SW480 (cell line): ENCODE data around the gene SAE1.
A peak's percentile ranks its signal among the peaks of the same experiment; 100 is the strongest.

Experiments used
- DNase-seq: peaks from one replicate; pipeline ENCODE4 v3.0.0-alpha.2; 2016; ENCODE audit warnings: low spot score

Gene SAE1

DNA sequence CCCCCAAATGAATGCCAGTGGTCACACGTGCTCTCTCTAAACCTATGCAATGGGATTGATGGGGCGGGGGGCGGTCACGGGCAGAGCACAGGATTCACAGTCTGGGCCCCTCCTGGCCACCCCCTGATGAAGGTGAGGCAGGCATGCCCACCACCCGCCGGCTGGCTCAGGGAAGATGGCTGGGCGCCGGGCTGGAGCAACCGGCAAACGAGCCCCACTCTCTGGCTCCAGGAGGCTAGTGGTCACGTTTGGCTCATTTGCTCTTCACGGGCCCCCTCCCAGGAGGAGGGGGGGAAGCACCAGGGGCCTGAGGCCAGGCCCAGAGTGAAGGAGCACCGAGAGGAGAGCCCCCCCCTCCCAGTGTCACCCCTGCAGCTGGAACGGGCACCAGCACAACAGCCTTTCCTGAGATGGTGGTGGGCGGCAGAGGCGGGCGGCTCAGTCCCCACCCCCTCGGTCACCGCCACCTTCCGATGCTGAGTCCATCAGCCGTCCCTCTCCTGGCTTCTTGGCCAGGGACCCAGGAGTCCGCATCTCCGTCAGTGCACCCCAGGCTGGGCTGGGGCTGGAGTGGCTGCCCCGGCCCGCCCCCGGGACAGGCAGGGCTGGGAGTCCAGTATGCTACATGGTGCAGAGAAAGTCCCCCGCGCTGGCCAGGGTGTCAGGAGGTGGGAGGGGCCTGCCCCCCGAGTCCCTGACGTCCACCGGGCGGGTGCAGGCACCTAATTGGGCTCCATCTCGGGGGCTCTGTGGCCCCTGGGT is 90.6 kb downstream of the SAE1 start:
- DNase-seq, result no peak

DNA sequence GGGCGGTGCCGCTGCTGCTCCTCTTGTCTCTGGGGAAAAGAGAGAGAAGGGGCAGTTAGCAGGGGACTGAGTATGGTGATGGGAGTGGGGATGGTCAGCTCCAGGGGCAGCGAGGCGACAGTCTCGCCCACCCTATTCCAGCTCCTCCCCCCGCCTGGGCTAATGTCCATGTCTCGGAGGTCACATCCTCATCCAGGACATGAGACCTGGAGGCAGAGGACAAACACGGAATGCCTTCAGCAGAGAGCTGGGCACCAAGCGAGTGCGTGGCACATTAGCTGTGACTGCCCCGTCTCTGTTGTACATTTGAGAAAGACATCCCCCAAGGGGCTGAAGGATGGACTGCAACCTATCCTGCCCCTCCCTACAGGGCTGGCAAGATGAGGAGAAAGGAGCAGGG is 91.3 kb downstream of the SAE1 start:
- no peak for DNase-seq

DNA sequence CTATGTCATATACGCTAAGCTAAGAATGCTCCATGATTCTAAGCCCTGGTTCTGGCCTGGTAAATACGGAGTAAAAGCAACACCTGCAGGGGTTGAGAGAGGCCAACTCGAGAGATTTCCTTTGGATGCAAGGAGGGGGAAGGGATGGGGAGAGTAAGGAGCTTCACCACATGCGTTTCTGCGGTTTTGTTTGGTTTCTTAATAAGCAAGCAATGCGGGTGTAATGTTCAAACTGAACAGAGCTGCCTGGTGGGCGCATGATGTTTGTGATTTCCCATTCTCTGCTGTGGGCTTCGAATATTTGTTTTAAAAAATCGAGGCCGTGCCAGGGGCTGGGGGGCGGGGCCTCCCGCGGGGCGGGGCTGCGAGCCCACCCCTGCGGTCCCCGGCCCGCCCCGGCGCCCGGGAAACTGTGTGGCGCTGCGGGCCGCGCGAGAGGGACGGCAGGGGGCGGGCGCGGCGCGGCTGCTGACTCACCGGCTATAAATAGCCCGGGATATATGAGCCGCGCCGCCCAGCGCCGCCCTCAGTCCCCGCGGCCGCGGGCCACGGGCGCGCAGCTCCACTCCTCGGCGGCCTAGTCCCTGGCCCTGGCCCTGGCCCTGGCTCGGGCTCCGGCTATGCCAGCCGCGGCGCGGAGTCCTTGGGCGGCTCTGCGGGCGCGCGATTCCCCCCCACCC is 95.3 kb downstream of the SAE1 start:
- peak; percentile 85 for DNase-seq

DNA sequence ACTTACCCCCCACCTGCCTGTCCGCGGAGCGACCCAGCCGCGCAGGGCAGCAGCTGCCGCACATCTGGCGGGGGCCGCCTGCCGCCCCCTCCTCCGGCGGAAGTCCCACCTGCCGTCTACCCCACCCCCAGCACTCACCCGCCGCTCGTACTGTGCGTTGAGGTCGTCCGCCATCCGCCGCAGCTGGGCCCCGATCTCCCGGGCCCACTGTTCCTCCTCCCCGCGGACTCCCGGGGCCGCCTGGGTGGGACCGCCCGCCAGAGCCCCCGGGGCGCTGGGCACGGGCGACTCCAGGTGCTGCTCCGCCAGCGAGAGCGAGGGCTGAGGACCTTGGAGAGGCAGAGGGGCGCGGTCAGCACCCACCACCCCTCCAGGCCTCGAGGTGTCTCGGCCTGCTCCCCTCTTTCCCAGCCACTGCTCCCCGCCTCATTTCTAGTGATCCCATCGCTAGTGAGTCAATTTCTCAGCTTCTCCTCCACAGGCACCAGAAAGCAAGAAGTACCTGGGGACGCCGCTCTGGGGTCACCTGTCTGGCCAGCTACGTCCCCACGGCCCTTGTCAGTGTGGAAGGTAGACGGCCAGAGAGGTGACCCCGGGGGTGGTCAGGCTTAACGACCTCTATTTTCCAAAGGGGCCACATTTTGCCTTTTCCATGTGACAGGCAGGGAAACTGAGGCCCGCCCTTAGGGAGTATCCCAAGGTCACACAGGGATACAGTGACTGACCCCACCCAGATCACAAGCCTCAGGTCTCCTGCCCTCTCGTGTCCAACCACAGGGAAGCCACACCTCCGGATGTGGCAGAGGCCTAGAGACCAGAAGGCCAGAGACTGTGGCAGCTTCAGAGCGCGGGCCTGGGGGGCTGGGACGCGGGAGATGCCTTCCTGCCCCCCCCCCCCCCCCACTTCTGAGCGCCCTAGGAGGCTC is 96.1 kb downstream of the SAE1 start:
- DNase-seq, result peak; percentile 95

DNA sequence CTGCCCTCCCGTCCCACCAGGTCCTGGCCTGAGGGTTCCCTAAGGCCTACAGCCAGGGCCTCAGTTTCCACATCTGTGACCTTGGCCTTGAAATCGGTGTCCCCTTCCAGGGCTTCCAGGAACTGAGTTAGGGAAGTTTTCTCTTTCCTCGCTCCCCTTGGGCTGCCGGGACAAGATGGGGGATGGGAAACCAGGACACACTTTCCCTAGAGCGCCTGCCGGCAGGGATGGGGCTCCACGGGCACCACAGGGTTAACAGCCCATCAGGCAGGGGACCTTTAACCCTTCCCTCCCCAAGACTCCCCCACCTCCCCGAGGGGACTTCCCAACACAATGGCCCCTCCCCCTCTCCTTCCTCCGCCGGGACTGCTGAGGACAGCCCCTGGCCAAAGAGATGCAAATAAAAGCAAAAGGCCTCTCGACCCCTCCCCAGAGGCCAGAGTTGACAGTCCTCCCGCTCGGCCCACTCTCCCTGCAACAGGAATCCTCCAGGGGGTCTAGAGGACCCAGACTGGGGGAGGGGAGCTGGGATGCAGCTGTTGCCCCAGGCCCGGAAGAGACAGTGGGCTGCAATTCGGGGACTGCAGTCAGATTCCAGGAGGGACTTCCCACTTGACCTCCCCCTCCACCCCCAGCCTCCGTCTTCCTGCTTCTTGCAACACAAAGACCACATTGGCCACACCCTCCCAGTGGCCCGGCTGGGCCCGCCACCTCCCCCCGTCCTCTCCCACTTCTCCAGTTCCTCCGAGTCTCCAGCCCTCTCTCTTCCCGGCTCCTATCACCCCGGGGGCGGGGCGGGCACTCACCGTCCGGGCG is 96.9 kb downstream of the SAE1 start:
- DNase-seq, result peak; percentile 95

DNA sequence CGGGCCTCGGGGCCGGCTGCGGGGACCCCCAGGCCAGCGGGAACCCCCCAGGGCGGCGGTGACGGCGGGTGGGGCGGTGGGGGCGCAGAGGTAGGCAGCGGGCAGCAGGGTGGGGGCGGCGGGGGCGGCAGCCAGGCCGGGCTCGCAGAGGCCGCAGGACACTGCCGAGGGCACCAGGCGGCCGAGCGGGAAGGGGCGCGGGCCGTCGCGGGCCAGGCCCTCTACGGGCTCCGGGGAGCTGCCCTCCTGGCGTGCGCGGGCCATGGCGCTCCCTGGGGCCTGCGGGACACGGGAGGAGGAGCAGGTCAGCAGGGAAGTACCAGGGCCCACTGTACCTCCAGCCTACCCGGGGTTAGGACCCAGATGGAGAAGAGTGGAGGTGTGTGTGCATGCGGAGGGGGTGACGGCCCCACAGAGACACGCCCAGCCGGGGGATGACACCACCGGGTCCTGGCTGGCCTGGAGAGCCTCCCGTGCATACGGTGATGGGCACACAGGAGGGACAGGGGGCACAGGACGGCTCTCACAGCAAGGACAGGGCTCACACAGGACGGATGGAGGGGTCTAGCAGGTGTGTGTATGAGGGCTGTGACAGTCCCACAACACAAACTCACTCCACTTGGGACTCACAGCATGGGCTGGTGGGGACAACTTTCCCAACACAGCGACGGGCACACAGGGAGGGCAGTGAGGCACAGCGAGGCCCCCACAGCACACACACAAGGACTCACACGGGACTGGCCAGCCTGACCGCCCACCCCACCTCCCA is 97.7 kb downstream of the SAE1 start:
- DNase-seq, result peak; percentile 87

DNA sequence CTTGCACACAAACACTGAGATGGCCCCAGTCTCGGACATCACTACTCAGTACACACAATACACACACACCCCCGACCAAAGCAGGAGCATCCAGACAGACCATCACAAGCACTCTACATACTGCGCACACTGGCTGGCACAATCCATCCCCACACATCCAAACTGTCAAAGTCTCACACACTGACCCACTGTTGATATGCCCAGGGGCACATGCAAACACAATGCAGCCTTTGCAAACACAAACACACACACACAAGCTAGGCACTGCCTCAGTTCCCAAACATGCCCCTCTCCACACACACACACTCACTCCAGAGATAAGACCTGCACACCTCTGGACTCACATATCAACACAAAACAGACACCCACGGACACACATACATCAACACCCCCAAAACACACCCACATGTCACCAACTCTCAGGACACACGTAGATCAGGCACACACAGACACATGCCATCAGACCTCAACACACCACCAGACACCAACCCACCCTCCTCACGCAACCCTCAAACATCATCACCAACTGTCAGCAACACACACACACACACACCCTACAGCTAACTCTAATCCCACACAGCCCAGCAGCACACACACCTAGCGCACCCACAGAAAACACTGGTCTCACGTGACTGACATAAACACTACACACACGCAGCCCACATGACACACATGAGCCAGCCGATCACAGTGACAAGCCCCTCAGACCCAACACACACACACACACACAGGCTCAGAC is 98.5 kb downstream of the SAE1 start:
- peak; percentile 72 for DNase-seq

DNA sequence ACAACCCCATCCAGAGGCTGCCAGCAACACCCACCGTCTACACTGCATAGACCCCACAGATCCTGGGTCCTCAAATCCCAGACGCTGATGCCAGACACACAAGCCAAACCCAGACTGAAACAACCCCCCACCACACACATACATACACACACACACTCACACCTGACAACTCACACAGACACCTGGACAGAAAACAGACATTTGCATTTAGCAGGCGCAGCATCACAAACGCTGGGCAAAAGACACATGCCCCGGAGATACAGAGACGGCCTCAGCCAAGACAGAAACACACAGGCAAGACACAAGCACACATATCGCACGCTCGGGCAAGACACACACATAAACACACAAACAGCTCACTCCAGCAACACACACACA is 99.0 kb downstream of the SAE1 start:
- peak; percentile 43 for DNase-seq

DNA sequence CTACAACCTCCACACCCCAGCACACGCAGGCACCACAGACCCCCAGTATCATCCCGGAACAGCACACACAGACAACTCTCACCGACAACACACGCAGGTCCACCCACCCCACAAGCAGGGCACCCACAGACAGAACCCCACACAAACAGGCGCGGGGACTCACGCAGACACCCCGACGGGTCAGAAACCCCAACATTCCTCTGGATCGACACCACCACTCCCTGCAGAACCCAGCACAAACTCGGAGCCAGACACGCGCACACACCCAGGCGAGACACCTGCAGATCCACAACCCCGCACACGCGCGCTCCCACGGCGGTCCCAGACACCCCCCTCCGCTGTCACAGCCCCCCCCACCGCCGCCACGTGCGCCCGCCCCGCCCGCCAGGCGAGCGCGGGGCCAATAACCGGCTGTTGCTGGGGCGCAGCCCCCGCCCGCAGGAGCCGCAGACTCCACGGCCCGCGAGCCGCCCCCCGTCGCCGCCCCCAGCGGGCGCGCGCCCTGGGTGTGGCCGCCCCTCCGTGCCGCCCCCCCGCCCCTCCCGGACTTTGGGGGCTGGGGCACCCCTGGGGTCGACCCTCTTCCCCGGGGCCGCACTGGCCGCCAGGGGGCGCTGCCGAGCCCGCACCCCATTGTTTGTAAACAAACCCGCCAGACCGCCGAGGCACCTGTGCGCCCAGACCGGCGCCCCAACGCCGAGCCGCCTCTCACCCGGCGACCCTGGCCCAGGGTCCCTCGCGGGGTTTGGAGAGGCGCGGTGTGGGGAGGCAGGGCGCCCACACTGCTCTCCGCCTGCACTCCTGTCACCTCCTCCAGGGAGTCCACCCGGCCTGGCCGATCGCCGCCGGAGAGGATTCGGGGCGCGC is 99.7 kb downstream of the SAE1 start:
- DNase-seq, result peak; percentile 61

DNA sequence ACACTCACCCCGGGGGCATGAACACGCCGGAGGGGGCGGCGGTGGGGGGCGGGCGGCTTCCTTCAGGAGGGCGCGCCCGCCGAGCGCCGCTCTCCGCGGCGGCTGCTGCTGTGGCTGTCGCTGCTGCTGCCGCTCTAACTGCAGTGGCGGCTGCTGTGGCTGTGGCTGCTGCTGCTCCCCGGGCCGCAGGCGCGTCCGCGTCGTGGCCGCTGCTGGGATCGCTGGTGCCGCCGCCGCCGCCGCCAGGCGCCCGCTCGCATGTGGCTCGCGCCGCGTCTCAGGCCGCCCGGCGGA is 100.2 kb downstream of the SAE1 start, which contains the start of gene BBC3:
Gene BBC3 (minus strand): TSS at position 279 of the 294 bp plus-strand sequence. CDS start 2,768 bp downstream, outside the sequence.
- DNase-seq, result no peak

DNA sequence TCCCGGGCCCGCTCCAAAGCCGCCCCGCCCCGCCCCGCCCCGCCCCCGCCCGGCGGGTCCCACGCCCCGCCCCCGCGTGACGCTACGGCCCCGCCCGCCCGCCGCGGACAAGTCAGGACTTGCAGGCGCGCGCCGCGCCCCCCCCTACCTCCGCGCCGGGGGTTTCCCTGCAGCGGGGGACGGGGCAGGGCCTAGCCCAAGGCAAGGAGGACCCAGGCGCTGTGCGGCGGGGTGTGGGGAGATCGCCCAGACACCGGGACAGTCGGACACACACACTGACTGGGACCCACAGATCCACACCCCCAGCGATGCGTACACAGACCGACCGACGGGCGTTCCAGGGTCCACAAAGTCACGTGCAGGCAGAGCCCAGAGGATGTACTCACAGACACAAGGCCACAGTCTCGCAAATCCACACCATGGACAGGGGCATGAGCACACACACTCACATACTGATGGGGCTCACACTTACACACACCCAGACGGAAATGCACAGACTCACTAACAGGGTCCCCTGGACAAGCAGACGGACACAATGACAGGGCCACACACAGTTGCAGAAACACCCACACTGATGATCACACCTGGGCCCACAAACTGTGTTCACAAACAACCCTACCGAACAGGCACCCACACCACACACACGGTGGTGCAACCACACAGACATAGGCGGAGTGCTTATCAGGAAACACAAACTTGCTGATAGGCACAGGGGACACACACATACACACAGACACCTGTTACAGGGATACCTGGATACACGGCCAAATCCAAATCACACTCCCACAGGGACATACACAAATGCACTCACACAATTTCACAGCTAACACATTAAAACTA is 100.8 kb downstream of the SAE1 start:
- peak; percentile 85 for DNase-seq

DNA sequence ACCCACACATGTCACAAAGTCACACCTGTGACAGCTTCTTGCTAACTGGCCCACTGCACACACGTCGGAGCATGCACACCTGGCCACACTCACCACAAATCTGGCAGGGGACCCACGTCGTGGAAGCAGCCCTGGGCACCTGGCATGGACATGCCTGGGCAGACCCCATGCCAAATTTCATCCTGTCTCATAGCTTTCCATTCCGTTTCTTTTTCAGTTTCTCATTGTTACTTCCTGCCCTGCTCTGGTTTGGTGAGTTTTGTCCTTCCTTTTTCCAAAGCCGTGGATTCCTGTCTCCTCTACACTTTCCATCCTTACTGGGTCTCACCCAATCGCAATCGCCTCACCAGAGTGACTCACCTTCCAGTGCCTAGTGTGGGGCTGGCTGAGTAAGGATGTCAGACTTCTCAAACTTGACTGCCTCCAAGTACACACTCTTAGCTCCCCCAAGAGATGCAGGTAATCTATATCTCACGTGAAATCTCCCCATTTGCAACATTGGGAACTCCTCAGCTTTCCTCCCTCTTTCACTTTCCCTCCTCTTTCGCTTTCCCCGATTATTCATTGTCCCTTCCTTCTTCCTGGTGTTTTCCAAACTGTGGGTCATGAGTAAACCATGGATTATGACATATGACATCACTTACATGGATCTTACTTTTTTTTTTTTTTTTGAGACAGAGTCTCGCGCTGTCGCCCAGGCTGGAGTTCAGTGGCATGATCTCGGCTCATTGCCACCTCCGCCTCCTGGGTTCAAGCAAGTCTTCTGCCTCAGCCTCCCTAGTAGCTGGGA is 102.0 kb downstream of the SAE1 start:
- peak; percentile 51 for DNase-seq

DNA sequence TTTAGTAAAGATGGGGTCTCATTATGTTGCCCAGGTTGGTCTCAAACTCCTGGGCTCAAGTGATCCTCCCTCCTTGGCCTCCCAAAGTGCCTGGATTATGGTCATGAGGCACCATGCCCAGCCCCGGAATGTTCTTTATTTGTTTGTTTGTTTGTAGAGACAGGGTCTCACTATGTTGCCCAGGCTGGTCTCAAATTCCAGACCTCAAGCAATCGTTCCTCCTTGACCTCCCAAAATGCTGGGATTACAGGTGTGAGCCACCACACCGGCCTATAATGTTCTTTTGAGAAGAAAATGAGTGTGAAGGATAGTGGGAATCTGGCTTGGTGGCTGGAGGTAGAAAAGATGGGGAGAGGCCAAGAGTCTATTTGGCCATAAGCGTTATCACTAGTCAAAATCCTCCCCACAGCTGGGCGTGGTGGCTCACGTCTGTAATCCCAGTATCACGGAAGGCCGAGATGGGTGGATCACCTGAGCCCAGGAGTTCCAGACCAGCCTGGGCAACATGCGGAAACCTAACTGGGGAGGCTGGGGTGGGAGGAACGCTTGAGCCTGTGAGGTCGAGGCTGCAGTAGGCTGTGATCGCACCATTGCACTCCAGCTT is 105.5 kb downstream of the SAE1 start:
- no peak for DNase-seq

DNA sequence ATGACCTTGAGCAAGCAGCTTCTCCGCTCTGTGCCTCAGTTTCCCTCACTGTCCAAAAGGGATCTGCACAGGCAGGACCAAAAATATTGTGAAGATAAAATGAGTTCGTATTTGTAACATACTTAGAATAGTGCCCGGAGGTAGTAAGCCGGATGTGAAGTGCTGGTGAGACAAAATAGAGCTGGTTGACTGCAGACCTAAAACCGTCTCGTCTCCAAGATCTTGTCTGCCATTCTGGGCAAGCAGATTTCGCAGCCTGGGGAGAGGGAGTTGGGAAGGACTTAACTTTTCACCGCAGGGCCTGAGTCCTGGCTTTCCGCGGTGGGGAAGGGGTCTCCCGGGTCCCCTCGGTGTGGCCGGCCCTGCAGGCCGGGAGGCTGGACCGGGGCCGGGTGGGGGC is 108.5 kb downstream of the SAE1 start:
- no peak for DNase-seq

DNA sequence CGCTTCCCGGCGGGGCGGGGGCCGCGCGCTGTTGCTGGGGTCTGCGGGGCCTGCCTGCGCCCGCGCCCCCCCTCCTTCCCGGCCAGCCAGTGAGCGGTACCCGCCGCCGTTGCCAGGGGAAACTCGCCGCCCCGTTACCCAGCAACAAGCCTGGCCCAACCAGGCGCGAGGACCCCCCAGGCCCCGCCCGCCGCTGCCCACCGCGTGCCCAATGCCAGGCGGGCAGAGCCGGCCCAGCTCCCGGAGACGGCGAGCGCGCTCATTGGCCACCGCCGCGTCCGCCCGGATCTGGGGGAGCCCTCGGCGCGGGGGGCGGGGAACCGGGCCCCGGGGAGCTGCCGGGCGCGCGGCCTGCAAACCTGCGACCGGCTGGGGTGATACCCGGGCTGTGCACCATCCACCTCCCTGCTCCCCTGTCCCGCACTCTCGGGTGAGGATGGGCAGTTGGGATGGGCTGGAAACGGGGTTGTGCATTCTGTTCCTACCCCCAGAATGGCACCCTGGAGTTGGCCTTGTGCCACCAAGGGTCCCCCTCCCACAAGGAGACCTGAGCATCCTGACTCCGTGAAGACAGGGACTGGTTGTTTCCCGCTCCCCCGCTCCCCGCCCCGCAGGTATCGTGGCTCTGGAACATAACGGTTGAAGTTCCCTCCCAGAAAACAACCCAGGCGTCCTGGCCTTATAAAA is 109.1 kb downstream of the SAE1 start:
- DNase-seq, result no peak

DNA sequence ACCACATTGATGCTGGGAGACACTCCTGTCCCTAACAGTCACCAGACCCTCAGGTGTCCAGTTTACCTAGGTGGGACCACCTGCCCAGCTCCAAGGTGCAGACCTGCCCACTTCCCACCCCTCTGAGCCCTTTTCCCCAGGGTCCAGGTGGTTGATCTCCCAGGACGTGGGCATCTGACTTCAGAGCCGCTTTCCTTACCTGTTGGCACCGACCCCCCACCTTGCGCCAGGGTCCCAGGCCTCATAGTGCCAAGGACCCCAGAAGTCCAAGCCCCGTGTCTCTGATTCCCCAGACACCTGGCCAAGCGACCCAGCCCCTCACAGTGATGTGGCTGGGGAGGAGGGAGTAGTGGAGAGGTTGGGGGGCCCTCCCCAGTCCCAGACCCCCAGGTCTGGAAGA is 109.9 kb downstream of the SAE1 start:
- DNase-seq, result no peak
